Tibial artery (tissue), 4 donors: ENCODE measurements around the gene SLC5A12.

Experiments used
- DNase-seq, 2 donors: peaks; one replicate each; pipeline ENCODE4 v3.0.0-alpha.2; 2019
- H3K27ac ChIP-seq, 2 donors: fragments of 200-600 bp; sonication (generic) in 1 of 2; 1 replicate in 1 of 2; 2 replicates in 1 of 2; pipeline ENCODE4 v1.5.1; 2018 to 2019; ENCODE audit warnings: mild to moderate bottlenecking in 1 of 2
- H3K27me3 ChIP-seq, 2 donors: fragments of 200-600 bp; sonication (generic) in 1 of 2; one replicate each; pipeline versions ENCODE4 v1.5.1 to v1.6.0; 2016 to 2019
- H3K36me3 ChIP-seq, 3 donors: fragments of 200-600 bp; sonication (generic) in 2 of 3; one replicate each; pipeline ENCODE4 v1.5.1; 2016 to 2019; ENCODE audit warnings: mild to moderate bottlenecking in 2 of 3
- H3K4me1 ChIP-seq, 4 donors: fragments of 200-600 bp; sonication (generic) in 2 of 4; 1 replicate in 3 of 4; 2 replicates in 1 of 4; pipeline ENCODE4 v1.5.1; 2016 to 2019
- H3K4me3 ChIP-seq, 2 donors: fragments of 200-600 bp; sonication (generic) in 1 of 2; 1 replicate in 1 of 2; 2 replicates in 1 of 2; pipeline ENCODE4 v1.5.1; 2018 to 2019; ENCODE audit warnings: mild to moderate bottlenecking in 2 of 2
- H3K9me3 ChIP-seq, 3 donors: fragments of 200-600 bp; sonication (generic) in 1 of 3; one replicate each; pipeline ENCODE4 v1.5.1; 2016 to 2019
- intact Hi-C: fragments of 100-400 bp; cut with DNase I; formaldehyde crosslinking; loops from one replicate; pipeline ENCODE4 v1.15.0; 2023; ENCODE audit warnings: low total_unique reads
- TF ChIP-seq, protein P1 (sequence below), 2 experiments: fragments of 200-600 bp in 1 of 2; fragments of 450-650 bp in 1 of 2; IDR thresholded peaks; one replicate each; pipeline ENCODE4 v1.5.1; 2017 to 2019; ENCODE audit warnings: antibody characterized with exemption in 2 of 2, mild to moderate bottlenecking in 1 of 2, moderate library complexity in 1 of 2

Gene SLC5A12

DNA sequence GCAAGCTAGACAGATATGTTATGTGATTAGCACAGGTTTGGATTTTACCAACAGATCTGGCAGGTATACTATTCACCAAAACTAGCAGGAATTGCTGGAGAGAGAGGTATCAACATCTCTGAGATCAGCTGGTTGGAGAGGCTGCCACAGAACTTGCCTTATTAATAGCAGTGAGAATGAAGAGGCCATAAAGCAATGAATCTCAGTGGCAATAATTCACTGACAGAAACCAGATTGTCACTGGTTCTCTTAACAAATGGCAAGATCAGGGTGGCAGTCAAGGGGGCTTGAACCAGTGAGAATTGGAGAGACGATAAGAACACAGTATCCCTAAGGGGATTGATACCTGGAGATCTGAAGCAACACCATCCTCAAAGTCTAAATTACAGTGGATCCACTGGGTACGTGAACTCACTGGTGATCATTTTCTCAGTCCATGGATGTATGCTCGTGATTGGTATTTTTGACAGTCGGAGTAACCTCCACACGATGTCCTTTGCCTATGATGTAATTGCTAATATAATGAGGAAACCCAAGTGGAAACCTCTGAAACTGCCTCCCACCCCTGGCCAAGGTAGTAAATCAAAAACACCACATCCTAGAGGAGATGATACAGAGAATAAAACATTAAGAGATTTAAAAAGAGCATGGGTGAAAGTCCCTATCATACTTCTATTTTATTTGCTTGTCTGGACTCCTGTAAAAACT, 17.7 kb upstream of the SLC5A12 start:
- no peak for DNase-seq
- intact Hi-C loops = no loop called here
- Histone ChIP-seq H3K27me3 (no peaks in the 10 kb centered on the region), H3K27ac (no peak overlapping the region), H3K9me3 (no peaks in the 10 kb centered on the region), H3K4me3 (no peak overlapping the region), H3K4me1 (no peaks in the 10 kb centered on the region), H3K36me3 (no peaks in the 10 kb centered on the region)
- TF ChIP-seq, protein P1, sequence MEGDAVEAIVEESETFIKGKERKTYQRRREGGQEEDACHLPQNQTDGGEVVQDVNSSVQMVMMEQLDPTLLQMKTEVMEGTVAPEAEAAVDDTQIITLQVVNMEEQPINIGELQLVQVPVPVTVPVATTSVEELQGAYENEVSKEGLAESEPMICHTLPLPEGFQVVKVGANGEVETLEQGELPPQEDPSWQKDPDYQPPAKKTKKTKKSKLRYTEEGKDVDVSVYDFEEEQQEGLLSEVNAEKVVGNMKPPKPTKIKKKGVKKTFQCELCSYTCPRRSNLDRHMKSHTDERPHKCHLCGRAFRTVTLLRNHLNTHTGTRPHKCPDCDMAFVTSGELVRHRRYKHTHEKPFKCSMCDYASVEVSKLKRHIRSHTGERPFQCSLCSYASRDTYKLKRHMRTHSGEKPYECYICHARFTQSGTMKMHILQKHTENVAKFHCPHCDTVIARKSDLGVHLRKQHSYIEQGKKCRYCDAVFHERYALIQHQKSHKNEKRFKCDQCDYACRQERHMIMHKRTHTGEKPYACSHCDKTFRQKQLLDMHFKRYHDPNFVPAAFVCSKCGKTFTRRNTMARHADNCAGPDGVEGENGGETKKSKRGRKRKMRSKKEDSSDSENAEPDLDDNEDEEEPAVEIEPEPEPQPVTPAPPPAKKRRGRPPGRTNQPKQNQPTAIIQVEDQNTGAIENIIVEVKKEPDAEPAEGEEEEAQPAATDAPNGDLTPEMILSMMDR (IDR thresholded peaks at IDR 0.05) = no peak

GRCh38 chr11:26734691-26735090, 12.8 kb upstream of the SLC5A12 start:
- Histone ChIP-seq H3K4me3 (no peak overlapping the region), H3K27me3 (no peaks in the 10 kb centered on the region), H3K36me3 (no peaks in the 10 kb centered on the region), H3K4me1 (peaks cover 0 to 5% (median 0%) of the 10 kb centered on the region in 4 donors), H3K27ac (no peak overlapping the region), H3K9me3 (no peaks in the 10 kb centered on the region)
- DNase-seq = no peak
- intact Hi-C loops = no loop called here
- TF ChIP-seq, protein P1 (IDR thresholded peaks at IDR 0.05) = no peak

DNA sequence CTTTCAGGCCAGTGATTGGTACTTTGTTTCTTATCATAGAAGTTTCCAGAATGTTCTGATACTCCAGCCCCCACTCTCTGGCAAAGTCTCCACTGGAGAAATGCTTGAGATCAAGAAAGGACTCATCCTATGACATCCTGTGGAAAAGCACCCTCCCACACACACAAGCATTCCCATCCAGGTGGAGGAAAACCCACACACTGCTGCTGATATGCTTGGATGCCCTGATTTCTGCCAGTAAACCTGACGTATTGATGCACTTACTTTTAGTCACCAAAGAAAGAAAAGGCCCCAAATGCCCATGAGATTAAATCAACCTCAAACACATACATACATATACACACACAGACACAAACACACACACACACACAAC, 9.2 kb upstream of the SLC5A12 start:
- Histone ChIP-seq H3K27ac (no peak overlapping the region), H3K4me3 (no peak overlapping the region), H3K36me3 (no peaks in the 10 kb centered on the region), H3K4me1 (peaks cover 0 to 5% (median 0%) of the 10 kb centered on the region in 4 donors), H3K9me3 (no peaks in the 10 kb centered on the region), H3K27me3 (no peaks in the 10 kb centered on the region)
- no peak for DNase-seq
- TF ChIP-seq, protein P1 (IDR thresholded peaks at IDR 0.05) = no peak
- intact Hi-C loops = no loop called here

- Histone ChIP-seq H3K36me3 (no peaks in the 10 kb centered on the region), H3K27ac (no peak overlapping the region), H3K27me3 (no peaks in the 10 kb centered on the region), H3K4me1 (peaks cover 0 to 5% (median 0%) of the 10 kb centered on the region in 4 donors), H3K4me3 (no peak overlapping the region), H3K9me3 (no peaks in the 10 kb centered on the region)
- TF ChIP-seq, protein P1 (IDR thresholded peaks at IDR 0.05) = no peak
- DNase-seq = no peak
- intact Hi-C loops = no loop called here
These were observed 8.7 kb upstream of the SLC5A12 start for GRCh38 chr11:26730414-26731083.

DNA sequence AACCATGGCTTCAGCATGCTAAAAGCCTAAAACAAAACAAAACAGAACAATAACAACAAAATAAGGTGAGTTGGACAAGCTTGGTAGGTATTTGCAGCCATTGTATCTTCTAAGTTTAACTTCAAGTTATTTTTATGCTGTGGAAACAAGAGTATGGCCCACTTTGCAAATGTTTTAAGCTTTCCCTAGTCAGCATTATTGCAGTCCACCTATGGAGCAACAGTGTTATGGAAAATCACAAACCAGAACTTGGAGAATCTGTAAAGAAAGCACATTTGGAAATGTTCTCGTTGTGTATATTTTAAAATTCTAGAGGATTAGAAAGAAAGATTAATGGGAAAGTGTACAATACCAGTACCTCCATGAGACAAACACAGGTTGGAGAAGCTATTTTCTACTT, 7.4 kb upstream of the SLC5A12 start:
- no peaks in the 10 kb centered on the region for H3K36me3 ChIP-seq
- no peak overlapping the region for H3K27ac ChIP-seq
- no peak for DNase-seq
- no peak overlapping the region for H3K4me3 ChIP-seq
- TF ChIP-seq, protein P1 (IDR thresholded peaks at IDR 0.05) = no peak
- H3K4me1 ChIP-seq = peaks cover 0 to 5% (median 0%) of the 10 kb centered on the region in 4 donors
- intact Hi-C loops = no loop called here
- no peaks in the 10 kb centered on the region for H3K9me3 ChIP-seq
- no peaks in the 10 kb centered on the region for H3K27me3 ChIP-seq
